Right atrium auricular region (tissue), 2 donors: ENCODE results near the gene HYI. TPM values are rescaled to one million over a fixed set of nuclear protein-coding genes. Genes with fewer than 3 reads are reported as not detected.

Experiments
- DNase-seq: peaks from one replicate; pipeline ENCODE4 v3.0.0-alpha.2; 2019; ENCODE audit warnings: low spot score
- H3K27ac ChIP-seq, 2 donors: fragments of 200-600 bp; sonication (generic); 1 replicate in 1 of 2; 2 replicates in 1 of 2; pipeline ENCODE4 v1.5.1; 2016 to 2019
- H3K27me3 ChIP-seq, 2 donors: fragments of 200-600 bp; sonication (generic); one replicate each; pipeline versions ENCODE4 v1.5.1 to v1.6.0; 2017 to 2019
- H3K36me3 ChIP-seq: fragments of 200-600 bp; sonication (generic); one replicate; pipeline ENCODE4 v1.5.1; 2016
- H3K4me1 ChIP-seq, 2 donors: fragments of 200-600 bp; sonication (generic); one replicate each; pipeline versions ENCODE4 v1.5.1 to v1.6.0; 2017 to 2019
- H3K4me3 ChIP-seq, 2 donors: fragments of 200-600 bp; sonication (generic); 1 replicate in 1 of 2; 2 replicates in 1 of 2; pipeline ENCODE4 v1.5.1; 2017 to 2019; ENCODE audit warnings: mild to moderate bottlenecking in 1 of 2, moderate library complexity in 1 of 2
- H3K9me3 ChIP-seq, 2 donors: fragments of 200-600 bp; sonication (generic); one replicate each; pipeline ENCODE4 v1.5.1; 2019
- total RNA-seq, 2 donors: library from RNA; depleted of rRNA; stranded (reverse); fragments of >200 nt; gene quantifications; one replicate each; pipeline ENCODE4 v1.1.0, GENCODE V29; 2016
- TF ChIP-seq, protein P1 (sequence below), 2 donors: fragments of 200-600 bp; sonication (generic); IDR thresholded peaks; one replicate each; pipeline ENCODE4 v1.5.1; 2019; ENCODE audit warnings: antibody characterized with exemption in 2 of 2

The HYI gene
- total RNA-seq, 2 donors from 2014 or later, result 17.3 to 23.0 TPM

GRCh38 chr1:43468414-43468813 is 14.7 kb upstream of the HYI start:
- Histone ChIP-seq H3K4me3 (no peak overlapping the region), H3K4me1 (no peaks in the 10 kb centered on the region), H3K36me3 (no peaks in the 10 kb centered on the region), H3K27me3 (no peaks in the 10 kb centered on the region), H3K9me3 (no peaks in the 10 kb centered on the region), H3K27ac (no peak overlapping the region)
- TF ChIP-seq, protein P1, sequence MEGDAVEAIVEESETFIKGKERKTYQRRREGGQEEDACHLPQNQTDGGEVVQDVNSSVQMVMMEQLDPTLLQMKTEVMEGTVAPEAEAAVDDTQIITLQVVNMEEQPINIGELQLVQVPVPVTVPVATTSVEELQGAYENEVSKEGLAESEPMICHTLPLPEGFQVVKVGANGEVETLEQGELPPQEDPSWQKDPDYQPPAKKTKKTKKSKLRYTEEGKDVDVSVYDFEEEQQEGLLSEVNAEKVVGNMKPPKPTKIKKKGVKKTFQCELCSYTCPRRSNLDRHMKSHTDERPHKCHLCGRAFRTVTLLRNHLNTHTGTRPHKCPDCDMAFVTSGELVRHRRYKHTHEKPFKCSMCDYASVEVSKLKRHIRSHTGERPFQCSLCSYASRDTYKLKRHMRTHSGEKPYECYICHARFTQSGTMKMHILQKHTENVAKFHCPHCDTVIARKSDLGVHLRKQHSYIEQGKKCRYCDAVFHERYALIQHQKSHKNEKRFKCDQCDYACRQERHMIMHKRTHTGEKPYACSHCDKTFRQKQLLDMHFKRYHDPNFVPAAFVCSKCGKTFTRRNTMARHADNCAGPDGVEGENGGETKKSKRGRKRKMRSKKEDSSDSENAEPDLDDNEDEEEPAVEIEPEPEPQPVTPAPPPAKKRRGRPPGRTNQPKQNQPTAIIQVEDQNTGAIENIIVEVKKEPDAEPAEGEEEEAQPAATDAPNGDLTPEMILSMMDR (IDR thresholded peaks at IDR 0.05), result no peak
- DNase-seq, result no peak

DNA sequence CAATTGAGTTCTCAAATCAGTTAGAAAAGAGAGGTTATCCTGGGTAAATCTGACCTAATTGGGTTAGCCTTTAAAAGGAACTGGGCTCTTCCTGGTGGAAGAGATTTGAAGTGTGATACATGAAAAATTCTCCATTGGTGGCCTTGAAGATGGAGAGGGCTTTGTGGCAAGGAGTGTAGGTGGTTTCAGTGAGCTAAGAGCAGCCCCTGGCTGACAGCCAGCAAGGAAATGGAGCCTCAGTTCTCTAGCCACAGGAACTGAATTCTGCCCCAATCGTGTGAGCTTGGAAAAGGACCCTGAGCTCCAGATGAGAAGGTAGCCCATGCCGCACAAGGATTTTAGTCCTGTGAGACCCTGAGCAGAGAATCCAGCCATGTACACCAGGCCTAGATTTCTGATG is 12.7 kb upstream of the HYI start:
- Histone ChIP-seq H3K36me3 (no peaks in the 10 kb centered on the region), H3K27me3 (no peaks in the 10 kb centered on the region), H3K27ac (no peak overlapping the region), H3K9me3 (no peaks in the 10 kb centered on the region), H3K4me3 (no peak overlapping the region), H3K4me1 (no peaks in the 10 kb centered on the region)
- TF ChIP-seq, protein P1 (IDR thresholded peaks at IDR 0.05), result no peak
- no peak for DNase-seq

DNA sequence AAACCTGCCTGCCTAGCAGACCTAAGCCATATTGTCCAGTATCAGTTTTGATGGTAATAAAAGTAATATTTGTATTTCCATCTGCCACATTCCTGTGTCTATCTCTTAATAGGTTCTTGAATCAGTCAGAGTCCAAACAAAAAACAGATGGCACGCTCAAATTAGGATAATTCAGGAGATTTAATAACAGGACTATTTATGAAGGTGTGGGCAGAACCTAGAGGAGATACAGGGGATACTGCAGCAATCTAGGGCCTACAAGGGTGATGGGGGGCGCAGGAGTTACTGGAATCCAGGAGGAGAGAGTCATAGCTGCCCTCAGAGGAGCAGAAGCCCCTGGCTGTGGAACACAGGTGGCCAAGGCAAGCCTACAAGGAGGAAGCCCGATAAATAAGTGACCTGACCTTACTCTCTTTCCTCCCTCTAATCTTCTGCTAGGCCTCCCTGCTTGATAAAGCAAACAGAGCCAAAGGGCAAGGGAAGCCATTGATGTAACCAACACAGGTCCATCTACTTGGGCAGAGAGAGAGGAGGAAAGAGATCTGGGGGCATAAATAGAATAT is 11.9 kb upstream of the HYI start:
- Histone ChIP-seq H3K4me3 (no peak overlapping the region), H3K27me3 (no peaks in the 10 kb centered on the region), H3K9me3 (no peaks in the 10 kb centered on the region), H3K36me3 (no peaks in the 10 kb centered on the region), H3K4me1 (no peaks in the 10 kb centered on the region), H3K27ac (no peak overlapping the region)
- TF ChIP-seq, protein P1 (IDR thresholded peaks at IDR 0.05), result no peak
- DNase-seq, result no peak

GRCh38 chr1:43464681-43465504 is 11.2 kb upstream of the HYI start:
- Histone ChIP-seq H3K9me3 (no peaks in the 10 kb centered on the region), H3K4me1 (no peaks in the 10 kb centered on the region), H3K27ac (no peak overlapping the region), H3K4me3 (no peak overlapping the region), H3K27me3 (no peaks in the 10 kb centered on the region), H3K36me3 (no peaks in the 10 kb centered on the region)
- TF ChIP-seq, protein P1 (IDR thresholded peaks at IDR 0.05), result no peak
- DNase-seq, result no peak

GRCh38 chr1:43463479-43463878 is 9.7 kb upstream of the HYI start:
- Histone ChIP-seq H3K9me3 (no peaks in the 10 kb centered on the region), H3K36me3 (no peaks in the 10 kb centered on the region), H3K4me1 (no peaks in the 10 kb centered on the region), H3K4me3 (no peak overlapping the region), H3K27ac (no peak overlapping the region), H3K27me3 (no peaks in the 10 kb centered on the region)
- no peak for DNase-seq
- TF ChIP-seq, protein P1 (IDR thresholded peaks at IDR 0.05), result no peak
